Suprapubic skin (tissue), 4 donors: ENCODE results near the gene RNU6-8. TPM values are rescaled to one million over a fixed set of nuclear protein-coding genes. Genes with fewer than 3 reads are reported as not detected.
A peak's percentile ranks its signal among the peaks of the same experiment; 100 is the strongest.

Experiments used
- DNase-seq, 2 donors: peaks; one replicate each; pipeline ENCODE4 v3.0.0-alpha.2; 2019; ENCODE audit warnings: low spot score in 2 of 2
- H3K27ac ChIP-seq: fragments of 200-600 bp; sonication (generic); one replicate; pipeline ENCODE4 v1.5.1; 2019
- H3K27me3 ChIP-seq: fragments of 200-600 bp; sonication (generic); one replicate; pipeline ENCODE4 v1.5.1; 2019
- H3K36me3 ChIP-seq: fragments of 200-600 bp; sonication (generic); one replicate; pipeline ENCODE4 v1.5.1; 2019
- H3K4me1 ChIP-seq: fragments of 200-600 bp; sonication (generic); one replicate; pipeline ENCODE4 v1.5.1; 2019
- H3K4me3 ChIP-seq: fragments of 200-600 bp; sonication (generic); one replicate; pipeline ENCODE4 v1.5.1; 2019; ENCODE audit warnings: mild to moderate bottlenecking
- H3K9me3 ChIP-seq: fragments of 200-600 bp; sonication (generic); one replicate; pipeline ENCODE4 v1.5.1; 2019
- CTCF ChIP-seq, 2 donors: fragments of 200-600 bp in 1 of 2; fragments of 450-650 bp in 1 of 2; sonication (generic) in 1 of 2; IDR thresholded peaks; one replicate each; pipeline ENCODE4 v1.5.1; 2016 to 2019; ENCODE audit warnings: antibody characterized with exemption in 2 of 2, mild to moderate bottlenecking in 1 of 2, moderate library complexity in 1 of 2
- EP300 ChIP-seq: sonication (generic); formaldehyde crosslinking; IDR thresholded peaks from one replicate; pipeline ENCODE4 v1.6.1; 2017; ENCODE audit warnings: antibody characterized with exemption
- POLR2A ChIP-seq, 2 donors: fragments of 450-650 bp; IDR thresholded peaks; one replicate each; pipeline ENCODE4 v1.6.1; 2017; ENCODE audit warnings: antibody characterized with exemption in 2 of 2, mild to moderate bottlenecking in 2 of 2, moderate library complexity in 2 of 2
- POLR2AphosphoS5 ChIP-seq, 3 donors: sonication (generic); formaldehyde crosslinking; IDR thresholded peaks; one replicate each; pipeline ENCODE4 v1.6.1; 2017; ENCODE audit warnings: antibody characterized with exemption in 3 of 3
- WGBS: methylation state at CpG from one replicate; pipeline ENCODE4 v1.1.5; 2018; 5-methylcytosine and 5-hydroxymethylcytosine counted together
- total RNA-seq, 4 donors: library from RNA; depleted of rRNA; stranded (reverse); fragments of >200 nt; gene quantifications; one replicate each; pipeline ENCODE4 v1.1.0, GENCODE V29; 2016

The RNU6-8 gene
- total RNA-seq, 4 donors from 2014 or later, result not detected

DNA sequence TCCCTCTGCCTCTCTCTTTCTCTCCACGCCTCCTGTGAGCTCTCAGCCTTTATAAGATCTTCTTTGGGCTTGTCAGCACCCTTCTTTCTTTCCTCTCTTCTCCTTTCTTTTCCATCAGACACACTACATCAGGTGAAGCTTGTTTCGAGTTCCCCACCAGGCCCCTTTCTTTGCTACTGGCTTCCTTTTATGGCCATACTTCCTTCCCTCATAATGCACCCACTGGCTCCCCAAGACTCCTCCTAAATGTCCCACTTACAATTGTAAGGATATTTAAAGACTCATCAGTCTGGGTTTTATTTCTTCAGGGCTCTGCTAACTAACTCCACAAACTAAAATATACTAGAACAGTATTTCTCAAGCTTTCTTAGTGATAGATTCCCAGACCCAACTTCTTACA, 3.5 kb upstream of the RNU6-8 start:
- no peak for DNase-seq
- peaks cover 3% of the 10 kb centered on the region for H3K27me3 ChIP-seq
- WGBS, result 69% methylated on average over 2 of the region's 2 CpGs
- H3K4me3 ChIP-seq, result no peak overlapping the region
- TF ChIP-seq CTCF (IDR thresholded peaks at IDR 0.05) (no peak), POLR2A (IDR thresholded peaks at IDR 0.05) (no peak), EP300 (no peak), POLR2AphosphoS5 (IDR thresholded peaks at IDR 0.05) (no peak)
- no peak overlapping the region for H3K27ac ChIP-seq
- peaks cover 21% of the 10 kb centered on the region for H3K4me1 ChIP-seq
- H3K36me3 ChIP-seq, result no peaks in the 10 kb centered on the region
- H3K9me3 ChIP-seq, result no peaks in the 10 kb centered on the region

GRCh38 chr14:32205984-32206383, 2.9 kb upstream of the RNU6-8 start:
- Histone ChIP-seq H3K9me3 (no peaks in the 10 kb centered on the region), H3K27me3 (peaks cover 3% of the 10 kb centered on the region), H3K4me1 (peaks cover 26% of the 10 kb centered on the region), H3K4me3 (no peak overlapping the region), H3K27ac (no peak overlapping the region), H3K36me3 (no peaks in the 10 kb centered on the region)
- no peak for DNase-seq
- TF ChIP-seq POLR2A (IDR thresholded peaks at IDR 0.05) (no peak), CTCF (IDR thresholded peaks at IDR 0.05) (no peak), POLR2AphosphoS5 (IDR thresholded peaks at IDR 0.05) (no peak), EP300 (no peak)
- WGBS, result 74% methylated on average over 4 of the region's 4 CpGs

- no peak for TF ChIP-seq CTCF (IDR thresholded peaks at IDR 0.05)
- H3K27ac ChIP-seq, result no peak overlapping the region
- 93% methylated on average over 3 of the region's 3 CpGs for WGBS
- H3K4me1 ChIP-seq, result peaks cover 30% of the 10 kb centered on the region
- no peak for DNase-seq
- no peaks in the 10 kb centered on the region for H3K36me3 ChIP-seq
- H3K9me3 ChIP-seq, result no peaks in the 10 kb centered on the region
- peaks cover 3% of the 10 kb centered on the region for H3K27me3 ChIP-seq
- H3K4me3 ChIP-seq, result no peak overlapping the region
Measured at GRCh38 chr14:32205554-32205953, 2.5 kb upstream of the RNU6-8 start.

DNA sequence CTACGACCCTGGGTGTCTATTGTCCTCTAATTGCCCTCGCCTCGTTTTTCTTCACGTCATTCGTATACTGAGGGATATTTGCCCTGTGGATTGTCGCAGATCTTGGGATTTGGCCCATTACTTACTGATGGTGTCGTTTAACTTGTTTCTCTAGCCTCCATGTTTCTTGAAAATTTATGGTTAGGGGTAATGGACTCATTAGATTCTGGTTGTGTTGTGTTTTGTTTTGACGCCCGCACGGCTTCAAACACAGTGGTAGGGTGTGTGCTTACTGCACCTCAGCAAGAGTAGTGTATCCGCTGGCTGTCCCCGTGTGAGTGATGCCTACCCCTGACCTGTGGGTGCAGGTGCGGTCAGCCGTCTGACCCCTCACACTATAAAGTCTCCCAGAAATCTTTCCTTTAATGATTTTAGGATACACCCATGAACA, 874 bp upstream of the RNU6-8 start:
- WGBS, result 12% methylated on average over 14 of the region's 14 CpGs
- H3K9me3 ChIP-seq, result no peaks in the 10 kb centered on the region
- H3K27ac ChIP-seq, result peak overlapping the region; percentile 87
- H3K36me3 ChIP-seq, result no peaks in the 10 kb centered on the region
- H3K4me1 ChIP-seq, result peaks cover 32% of the 10 kb centered on the region
- DNase-seq, result no peak
- TF ChIP-seq EP300 (no peak), POLR2AphosphoS5 (IDR thresholded peaks at IDR 0.05) (no peak), CTCF (IDR thresholded peaks at IDR 0.05) (no peak), POLR2A (IDR thresholded peaks at IDR 0.05) (no peak)
- peaks cover 3% of the 10 kb centered on the region for H3K27me3 ChIP-seq
- peak overlapping the region; percentile 78 for H3K4me3 ChIP-seq

DNA sequence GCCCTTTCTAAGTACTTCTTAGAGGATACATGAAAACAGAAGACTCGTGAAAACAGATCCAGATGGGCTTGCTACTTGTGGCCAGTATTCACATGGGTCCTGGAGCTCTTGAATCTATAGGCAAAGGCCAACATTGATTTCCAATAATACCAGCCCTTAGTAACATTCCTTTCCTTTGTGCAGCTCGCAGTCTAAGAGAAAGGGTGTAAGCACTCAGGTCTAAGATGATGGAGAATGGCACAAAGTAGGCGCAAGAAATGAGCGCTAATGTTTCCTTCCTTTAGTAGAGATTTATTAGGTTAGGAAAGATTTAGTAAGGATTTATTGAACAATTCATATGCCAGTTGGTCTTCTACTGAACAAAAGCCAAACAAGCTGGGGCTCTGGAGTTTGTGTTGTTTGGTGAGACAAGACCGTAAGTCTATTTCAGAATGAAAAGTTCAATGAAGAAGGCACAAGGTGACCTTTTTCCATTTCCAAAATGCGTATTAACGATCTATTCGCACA, 525 bp downstream of the RNU6-8 start:
- peaks cover 3% of the 10 kb centered on the region for H3K27me3 ChIP-seq
- H3K4me3 ChIP-seq, result peak overlapping the region; percentile 78
- 1% methylated on average over 8 of the region's 8 CpGs for WGBS
- H3K4me1 ChIP-seq, result peaks cover 32% of the 10 kb centered on the region
- H3K36me3 ChIP-seq, result no peaks in the 10 kb centered on the region
- no peak for DNase-seq
- TF ChIP-seq POLR2A (IDR thresholded peaks at IDR 0.05), result no peak
- TF ChIP-seq POLR2AphosphoS5 (IDR thresholded peaks at IDR 0.05), result no peak
- no peak for TF ChIP-seq CTCF (IDR thresholded peaks at IDR 0.05)
- no peak for TF ChIP-seq EP300
- H3K9me3 ChIP-seq, result no peaks in the 10 kb centered on the region
- peak overlapping the region; percentile 87 for H3K27ac ChIP-seq
